Skeletal muscle tissue (tissue), 4 donors: Measurements from ENCODE around the gene ADAMTS17. TPM values are rescaled to one million over a fixed set of nuclear protein-coding genes. Genes with fewer than 3 reads are reported as not detected.
A peak's percentile ranks its signal among the peaks of the same experiment; 100 is the strongest.
"Not testable (repeated sequence)": the region's sequence is repeated elsewhere in the genome, so short reads cannot be mapped to it uniquely, and the experiment has no call there.

Experiments used
- H3K27ac ChIP-seq: one replicate; pipeline ENCODE4 v1.7.0; 2013; ENCODE audit warnings: mild to moderate bottlenecking, low read depth, low read length, inconsistent platforms
- H3K27me3 ChIP-seq, 3 donors: one replicate each; pipeline ENCODE4 v1.7.0; 2013; ENCODE audit warnings: low read length in 3 of 3; ENCODE audit not compliant: control insufficient read depth in 3 of 3, insufficient read depth in 3 of 3
- H3K36me3 ChIP-seq, 3 donors: one replicate each; pipeline ENCODE4 v1.7.0; 2013; ENCODE audit warnings: low read length in 3 of 3; ENCODE audit not compliant: control insufficient read depth in 3 of 3, insufficient read depth in 3 of 3
- H3K4me1 ChIP-seq, 3 donors: one replicate each; pipeline ENCODE4 v1.7.0; 2013; ENCODE audit warnings: low read length in 3 of 3, mild to moderate bottlenecking in 3 of 3; ENCODE audit not compliant: control insufficient read depth in 3 of 3, insufficient read depth in 3 of 3
- H3K4me3 ChIP-seq, 3 donors: one replicate each; pipeline ENCODE4 v1.7.0; 2013; ENCODE audit warnings: low read length in 3 of 3
- H3K9ac ChIP-seq, 3 donors: one replicate each; pipeline ENCODE4 v1.7.0; 2013; ENCODE audit warnings: low read length in 3 of 3, mild to moderate bottlenecking in 3 of 3, moderate library complexity in 2 of 3, low read depth in 1 of 3
- H3K9me3 ChIP-seq, 3 donors: one replicate each; pipeline ENCODE4 v1.7.0; 2013; ENCODE audit warnings: low read length in 3 of 3; ENCODE audit not compliant: control insufficient read depth in 3 of 3
- total RNA-seq: library from RNA; depleted of rRNA; stranded (reverse); fragments of >200 nt; gene quantifications from one replicate; pipeline ENCODE4 v1.2.3, GENCODE V29; 2014
- donor health status: Osteomylitis.

ADAMTS17 gene
- total RNA-seq, 1 donor from 2014 or later = 5.7 TPM

GRCh38 chr15:100340721-100341238, 995 bp downstream of the ADAMTS17 start:
- Histone ChIP-seq H3K4me3 (peak overlapping the region in 2 of 3 donors; percentile 14 to 84), H3K27me3 (no peaks in the 10 kb centered on the region), H3K36me3 (peaks cover 0 to 3% (median 2%) of the 10 kb centered on the region in 3 donors), H3K9me3 (no peaks in the 10 kb centered on the region), H3K9ac (no peak overlapping the region), H3K4me1 (peaks cover 7 to 36% (median 12%) of the 10 kb centered on the region in 3 donors), H3K27ac (no peak overlapping the region)

- Histone ChIP-seq H3K27ac (no peak overlapping the region), H3K27me3 (no peaks in the 10 kb centered on the region), H3K4me1 (peaks cover 7 to 36% (median 12%) of the 10 kb centered on the region in 3 donors), H3K9me3 (no peaks in the 10 kb centered on the region), H3K4me3 (no peak overlapping the region), H3K9ac (no peak overlapping the region), H3K36me3 (peaks cover 0 to 3% (median 2%) of the 10 kb centered on the region in 3 donors)
Measured at GRCh38 chr15:100339999-100340398, 1.8 kb downstream of the ADAMTS17 start.

- not testable (repeated sequence) for H3K27ac ChIP-seq, H3K4me3 ChIP-seq, H3K27me3 ChIP-seq, H3K36me3 ChIP-seq, H3K9me3 ChIP-seq
- Histone ChIP-seq H3K4me1 (peaks cover 7 to 31% (median 12%) of the 10 kb centered on the region in 3 donors), H3K9ac (peak overlapping the region in 1 of 3 donors; percentile 25)
Measured at GRCh38 chr15:100339451-100339850, 2.3 kb downstream of the ADAMTS17 start.

- Histone ChIP-seq H3K9me3 (no peaks in the 10 kb centered on the region), H3K4me3 (no peak overlapping the region), H3K27me3 (no peaks in the 10 kb centered on the region), H3K27ac (no peak overlapping the region), H3K9ac (peak overlapping the region in 2 of 3 donors; percentile 25 to 46), H3K4me1 (peaks cover 7 to 31% (median 12%) of the 10 kb centered on the region in 3 donors), H3K36me3 (peaks cover 0 to 5% (median 2%) of the 10 kb centered on the region in 3 donors)
Measured at GRCh38 chr15:100338971-100339444, 2.8 kb downstream of the ADAMTS17 start.

GRCh38 chr15:100338247-100338646, 3.5 kb downstream of the ADAMTS17 start:
- Histone ChIP-seq H3K4me1 (peaks cover 7 to 31% (median 12%) of the 10 kb centered on the region in 3 donors), H3K27me3 (no peaks in the 10 kb centered on the region), H3K9ac (no peak overlapping the region), H3K9me3 (no peaks in the 10 kb centered on the region), H3K36me3 (peaks cover 0 to 7% (median 2%) of the 10 kb centered on the region in 3 donors), H3K27ac (no peak overlapping the region), H3K4me3 (no peak overlapping the region)

GRCh38 chr15:100337096-100338044, 4.4 kb downstream of the ADAMTS17 start:
- Histone ChIP-seq H3K9me3 (no peaks in the 10 kb centered on the region), H3K27me3 (no peaks in the 10 kb centered on the region), H3K4me3 (no peak overlapping the region), H3K36me3 (peaks cover 0 to 7% (median 2%) of the 10 kb centered on the region in 3 donors), H3K27ac (no peak overlapping the region), H3K9ac (no peak overlapping the region), H3K4me1 (peaks cover 7 to 28% (median 12%) of the 10 kb centered on the region in 3 donors)

GRCh38 chr15:100336061-100336460, 5.7 kb downstream of the ADAMTS17 start:
- no peaks in the 10 kb centered on the region for H3K9me3 ChIP-seq
- no peak overlapping the region for H3K27ac ChIP-seq
- H3K4me3 ChIP-seq = no peak overlapping the region
- H3K36me3 ChIP-seq = peaks cover 0 to 7% (median 2%) of the 10 kb centered on the region in 3 donors
- peaks cover 4 to 25% (median 8%) of the 10 kb centered on the region in 3 donors for H3K4me1 ChIP-seq
- no peak overlapping the region for H3K9ac ChIP-seq
- no peaks in the 10 kb centered on the region for H3K27me3 ChIP-seq

GRCh38 chr15:100335335-100335999, 6.3 kb downstream of the ADAMTS17 start:
- Histone ChIP-seq H3K9me3 (no peaks in the 10 kb centered on the region), H3K4me3 (no peak overlapping the region), H3K36me3 (peaks cover 0 to 12% (median 2%) of the 10 kb centered on the region in 3 donors), H3K4me1 (peaks cover 4 to 22% (median 8%) of the 10 kb centered on the region in 3 donors), H3K27me3 (no peaks in the 10 kb centered on the region), H3K27ac (no peak overlapping the region), H3K9ac (no peak overlapping the region)

GRCh38 chr15:100334905-100335304, 6.9 kb downstream of the ADAMTS17 start:
- Histone ChIP-seq H3K36me3 (peaks cover 0 to 12% (median 2%) of the 10 kb centered on the region in 3 donors), H3K4me3 (no peak overlapping the region), H3K9me3 (no peaks in the 10 kb centered on the region), H3K9ac (no peak overlapping the region), H3K27ac (no peak overlapping the region), H3K27me3 (no peaks in the 10 kb centered on the region), H3K4me1 (peaks cover 4 to 16% (median 5%) of the 10 kb centered on the region in 3 donors)
